ENCODE results near the gene PTPRE.

Gene PTPRE

DNA sequence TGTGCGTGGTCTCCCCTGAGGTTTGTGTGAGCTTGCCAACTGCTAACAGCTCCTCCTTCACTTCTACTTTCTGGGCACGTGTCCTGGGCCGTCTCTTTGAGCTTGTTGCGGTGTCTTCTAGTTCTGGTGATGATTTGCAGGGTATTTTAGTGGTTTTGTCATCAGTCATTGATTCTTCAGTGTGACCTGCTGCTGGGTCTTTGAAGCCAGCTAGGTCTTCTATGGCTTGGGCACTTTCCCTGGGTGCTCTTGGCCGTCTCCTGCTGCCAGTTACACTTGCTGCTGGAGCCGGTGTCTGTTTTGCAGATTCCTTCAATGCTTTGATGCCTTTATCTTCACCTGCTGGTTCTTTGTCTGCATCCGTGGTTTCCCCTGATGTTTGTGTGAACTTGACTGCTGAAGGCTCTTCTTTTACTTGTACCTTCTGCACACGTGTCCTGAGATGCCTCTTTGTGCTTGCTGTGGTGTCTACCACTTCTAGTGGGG lies 196.4 kb downstream of the PTPRE start:
- no peak for FAIRE-seq

DNA sequence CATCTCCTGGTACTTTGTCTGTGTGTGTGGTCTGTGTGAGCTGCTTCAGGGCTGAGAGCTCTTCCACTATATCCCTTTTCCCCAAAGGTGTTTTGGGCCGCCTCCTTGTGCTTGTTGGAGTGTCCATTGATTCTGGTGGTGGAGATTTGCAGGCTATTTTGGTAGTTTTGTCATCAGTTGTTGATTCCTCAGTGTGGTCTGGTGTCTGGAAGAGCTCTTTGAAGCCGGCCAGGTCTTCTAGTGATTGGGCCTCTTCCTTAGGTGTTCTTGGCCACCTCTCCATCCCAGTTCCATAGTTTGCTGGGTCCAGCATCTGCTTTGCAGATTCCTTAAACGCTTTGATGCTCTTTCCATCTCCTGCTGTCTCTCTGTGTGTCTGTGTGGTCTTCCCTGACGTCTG lies 198.5 kb downstream of the PTPRE start:
- FAIRE-seq = no peak

DNA sequence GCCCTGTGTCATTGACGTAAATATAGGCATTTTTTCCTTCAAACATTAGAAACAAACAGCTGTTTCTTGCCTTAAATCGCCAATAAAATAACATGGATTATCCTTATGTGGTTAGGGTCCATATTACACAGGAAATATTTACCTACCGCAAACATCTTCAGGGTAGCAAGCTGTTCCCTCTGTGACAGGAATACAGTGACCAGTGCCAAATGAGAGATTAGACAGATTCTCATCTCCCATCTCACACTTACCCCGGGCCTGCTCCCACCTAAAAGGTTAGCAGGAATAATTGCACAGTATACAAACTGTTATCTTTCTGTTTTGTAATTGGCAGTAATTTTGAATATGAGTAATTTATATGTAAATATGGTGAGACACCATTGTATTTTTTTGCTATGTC lies 202.8 kb downstream of the PTPRE start:
- FAIRE-seq = no peak

DNA sequence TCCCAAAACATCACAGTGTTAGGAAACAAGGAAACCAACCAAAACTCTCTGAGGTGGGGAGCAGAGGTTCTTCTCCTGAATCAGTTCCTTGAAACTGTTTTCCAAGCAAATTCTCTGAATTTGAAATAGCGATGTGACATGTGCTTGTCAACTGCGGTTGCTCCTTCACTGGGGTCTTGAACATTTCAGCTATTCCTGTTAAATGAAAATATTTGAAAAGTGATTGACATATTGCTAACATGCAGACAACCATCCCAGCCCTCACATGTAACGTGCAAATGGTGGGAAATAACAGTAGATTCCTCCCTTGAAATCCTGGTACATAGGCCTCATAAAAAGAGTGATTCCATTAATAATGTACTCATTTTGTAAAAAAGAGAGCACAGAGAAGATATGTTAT lies 203.4 kb downstream of the PTPRE start:
- no peak for FAIRE-seq

DNA sequence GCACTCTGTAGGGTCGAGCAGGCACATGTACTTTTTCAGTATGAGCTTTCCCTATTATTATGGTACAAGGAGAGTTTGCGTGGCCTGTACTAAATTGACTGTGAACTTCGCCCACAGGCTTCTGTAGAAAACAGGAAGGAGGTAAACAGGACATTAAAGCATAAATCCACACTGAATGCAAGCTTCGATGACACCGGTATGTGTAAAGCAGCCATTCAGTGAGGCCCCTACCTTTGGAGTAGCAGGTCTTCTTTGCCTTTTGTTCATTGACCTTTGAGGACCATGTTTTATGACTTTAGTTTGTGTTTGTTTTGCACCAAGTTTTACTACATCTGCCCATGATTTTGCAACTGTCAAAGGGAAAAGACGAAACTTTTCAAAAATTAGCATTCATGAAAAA lies 204.8 kb downstream of the PTPRE start:
- FAIRE-seq = no peak

DNA sequence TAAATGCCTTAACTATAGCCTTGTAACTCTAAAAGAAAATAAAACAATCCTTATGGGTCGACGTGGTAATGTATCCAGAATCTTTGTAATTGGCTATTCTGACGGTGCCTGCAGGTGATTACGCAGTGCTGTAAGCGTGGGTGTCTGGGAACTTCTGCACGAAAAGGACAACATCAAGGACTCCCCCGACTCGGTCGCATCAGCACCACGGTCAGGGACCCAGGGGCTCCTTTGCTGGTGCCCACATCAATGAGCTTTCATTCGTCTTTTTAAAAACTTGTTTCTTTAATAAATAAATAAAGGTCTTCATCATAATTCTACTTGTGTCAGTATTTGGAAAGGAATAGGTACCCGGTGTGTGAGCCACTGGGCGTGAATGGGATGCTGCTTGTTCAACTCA lies 206.1 kb downstream of the PTPRE start:
- FAIRE-seq = no peak

DNA sequence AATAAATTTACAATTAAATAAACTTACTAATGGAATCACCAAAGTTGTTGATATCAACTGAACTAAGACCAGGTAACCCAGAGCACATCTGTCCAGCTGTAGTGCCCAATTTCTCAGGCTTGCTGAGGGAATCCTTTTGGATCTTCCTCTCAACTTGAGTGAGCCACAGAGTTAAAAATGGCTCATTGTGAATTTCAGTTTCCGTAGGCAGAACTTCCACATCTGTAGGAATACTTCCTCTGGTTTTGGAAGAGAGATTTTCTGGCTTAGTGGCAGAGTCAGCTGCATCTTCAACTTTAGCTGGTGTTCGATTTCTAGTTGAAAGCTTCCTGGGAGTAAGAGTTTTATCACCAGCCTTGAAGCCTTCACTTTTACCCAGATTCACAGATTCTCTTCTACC lies 208.0 kb downstream of the PTPRE start:
- no peak for FAIRE-seq

DNA sequence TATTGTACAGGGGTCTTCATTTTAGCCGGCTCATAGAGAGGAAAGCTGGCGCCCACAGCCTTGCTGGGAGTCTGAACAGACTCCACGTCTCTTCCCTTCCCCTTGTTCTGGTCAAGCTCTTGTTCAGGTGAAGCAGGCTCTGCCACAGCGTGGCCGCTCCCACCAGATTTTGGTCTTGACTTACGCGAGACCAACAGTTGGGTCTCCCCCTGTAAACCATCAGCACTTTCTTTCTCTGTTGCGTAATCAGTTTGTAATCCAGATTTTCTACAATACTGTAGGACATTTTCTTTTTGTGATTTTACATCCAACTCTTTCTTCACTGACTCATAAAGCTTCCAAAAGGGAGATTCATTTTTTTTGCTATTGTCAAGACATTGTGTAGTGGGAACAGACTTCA lies 208.5 kb downstream of the PTPRE start:
- no peak for FAIRE-seq

DNA sequence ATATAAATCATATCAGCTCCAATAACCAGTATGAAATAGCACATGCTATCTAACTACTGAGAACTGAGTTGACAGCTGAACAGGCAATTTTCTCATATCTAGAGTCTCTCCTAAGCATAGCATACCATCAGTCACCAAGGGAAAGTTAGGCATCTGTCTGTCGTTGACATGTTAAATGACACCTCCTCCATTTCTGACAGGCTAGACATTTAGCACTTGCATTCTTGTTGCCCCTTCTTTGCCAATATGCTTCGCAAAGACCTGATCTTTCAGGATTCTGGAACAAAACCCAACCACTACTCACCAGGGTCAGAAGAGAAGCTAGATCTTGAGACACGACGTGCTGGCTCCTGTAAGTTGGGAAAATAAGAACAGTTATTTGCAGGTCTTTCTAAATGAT lies 209.3 kb downstream of the PTPRE start:
- FAIRE-seq = no peak

DNA sequence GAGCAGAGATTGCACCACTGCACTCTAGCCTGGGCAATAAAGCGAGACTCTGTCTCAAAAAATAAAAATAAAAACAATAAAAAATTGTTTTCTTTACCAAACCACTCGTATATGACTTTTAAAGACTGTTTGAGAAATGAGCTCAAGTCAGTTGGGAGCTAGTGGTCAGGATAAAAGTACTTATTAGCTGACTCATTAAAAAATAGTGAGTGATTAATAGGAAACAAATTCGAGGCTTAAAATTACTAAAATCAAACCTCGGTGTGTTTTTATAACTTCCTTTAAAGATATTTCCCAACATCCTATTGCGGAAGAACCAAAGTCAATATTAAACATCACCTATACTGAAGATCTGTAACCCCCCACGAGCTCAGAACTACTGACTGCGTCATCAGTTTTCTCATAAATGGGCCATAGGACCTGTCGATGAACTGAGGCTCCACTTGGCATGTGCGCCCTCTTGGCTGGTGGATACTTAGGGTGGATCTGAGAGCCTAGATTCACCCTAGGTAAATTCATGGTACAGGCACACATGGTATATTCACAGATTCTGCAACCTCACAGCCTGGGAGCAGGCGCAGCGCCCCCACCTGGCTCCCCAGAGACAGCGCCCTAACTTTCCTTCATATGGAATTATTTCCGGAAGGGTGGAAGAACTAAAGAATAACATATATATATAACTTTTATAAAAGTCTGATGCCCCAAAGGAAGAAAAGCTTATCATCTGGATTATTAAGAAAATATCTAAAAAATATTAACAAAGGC lies 210.1 kb downstream of the PTPRE start:
- no peak for FAIRE-seq

DNA sequence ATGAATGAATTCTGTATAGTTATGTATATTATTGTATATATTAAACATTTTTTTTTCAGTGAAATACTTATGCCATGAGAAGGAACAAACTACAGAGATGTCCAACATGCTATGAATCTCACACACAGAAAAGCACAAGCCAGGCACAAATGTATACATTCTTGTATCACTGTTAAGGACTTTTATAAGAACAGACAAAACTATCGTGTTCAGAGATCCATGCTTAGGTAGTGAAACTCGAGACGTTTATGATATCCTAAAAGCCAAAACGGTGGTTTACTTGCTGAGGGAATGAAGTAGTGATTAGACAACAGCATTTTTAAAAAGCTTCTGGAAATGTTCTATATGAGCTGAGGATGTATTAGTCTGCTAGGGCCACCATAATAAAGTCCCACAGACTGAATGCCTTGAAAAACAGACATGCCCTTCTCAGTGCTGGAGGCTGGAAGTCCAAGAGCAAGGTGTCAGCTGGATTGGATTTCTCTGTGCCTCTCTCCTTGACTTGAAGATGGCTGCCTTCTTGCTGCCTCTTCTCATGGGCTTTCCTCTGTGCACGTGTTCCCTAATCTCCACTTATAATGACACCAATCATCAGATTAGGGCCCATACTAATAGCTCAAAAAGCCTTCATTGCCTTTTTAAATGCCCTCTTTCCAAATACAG lies 215.0 kb downstream of the PTPRE start:
- FAIRE-seq = no peak

DNA sequence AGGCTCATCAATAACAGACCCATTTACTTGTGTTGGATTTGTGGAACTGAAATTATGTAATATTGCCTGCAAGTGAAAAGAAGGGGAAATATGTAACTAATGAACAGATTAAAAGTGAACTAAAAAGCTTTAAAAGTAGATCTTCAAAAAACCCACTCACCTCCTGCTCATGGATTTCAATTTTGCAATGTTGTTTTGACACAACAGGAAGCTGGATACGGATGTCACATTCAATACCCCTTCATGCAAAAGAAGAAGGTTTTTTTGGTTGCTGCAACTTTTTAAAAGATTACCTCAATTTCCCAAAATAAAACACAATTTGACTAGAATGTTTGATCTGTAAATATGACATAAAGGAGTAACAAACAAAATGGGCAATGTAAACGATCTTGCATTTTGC lies 216.0 kb downstream of the PTPRE start:
- FAIRE-seq = no peak

DNA sequence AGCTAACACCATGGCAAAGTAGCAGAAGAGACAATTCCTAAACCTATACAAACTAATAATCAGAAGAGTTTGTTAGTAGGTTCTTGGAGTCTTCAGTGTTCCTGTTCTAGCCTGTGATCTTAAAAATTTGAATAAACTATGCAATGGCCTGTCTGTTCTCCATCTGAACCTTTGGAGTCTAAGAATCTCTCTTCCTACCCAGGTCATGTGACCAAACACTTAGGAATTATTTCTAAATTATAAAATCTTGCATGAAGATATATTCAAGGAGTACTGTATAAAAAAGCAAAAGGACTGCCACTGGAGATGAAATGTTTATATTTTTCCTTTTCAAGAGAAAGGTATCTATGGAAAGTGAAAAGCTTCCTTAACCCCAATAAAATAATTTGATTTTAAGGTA lies 216.9 kb downstream of the PTPRE start:
- FAIRE-seq = no peak

DNA sequence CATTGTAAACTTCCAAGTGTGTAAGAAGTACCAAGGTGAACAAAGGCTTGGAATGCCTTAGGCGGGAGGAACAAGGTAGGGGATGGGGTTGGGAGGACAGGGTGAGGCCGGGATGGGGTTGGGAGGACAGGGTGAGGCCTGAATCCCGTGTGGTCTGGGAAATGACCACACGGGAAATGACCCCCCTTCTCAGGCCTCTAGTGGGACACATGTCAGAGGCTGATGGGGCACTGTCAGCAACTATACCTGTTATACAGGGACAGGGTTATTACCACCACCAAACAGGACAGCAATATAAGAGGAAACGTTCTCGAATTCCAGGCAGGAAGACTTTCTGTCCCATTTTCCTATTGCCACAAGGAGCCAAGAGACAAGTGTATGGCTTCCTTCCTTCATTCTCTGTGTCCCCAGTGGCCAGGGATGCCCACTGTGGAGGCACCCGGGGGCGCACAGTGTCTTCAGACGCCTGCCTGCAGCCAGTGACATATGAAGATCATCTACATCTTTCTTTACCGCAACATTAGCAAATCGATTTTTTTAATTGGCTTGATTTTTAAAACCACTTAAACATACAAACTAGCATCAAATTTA lies 218.0 kb downstream of the PTPRE start:
- no peak for FAIRE-seq

DNA sequence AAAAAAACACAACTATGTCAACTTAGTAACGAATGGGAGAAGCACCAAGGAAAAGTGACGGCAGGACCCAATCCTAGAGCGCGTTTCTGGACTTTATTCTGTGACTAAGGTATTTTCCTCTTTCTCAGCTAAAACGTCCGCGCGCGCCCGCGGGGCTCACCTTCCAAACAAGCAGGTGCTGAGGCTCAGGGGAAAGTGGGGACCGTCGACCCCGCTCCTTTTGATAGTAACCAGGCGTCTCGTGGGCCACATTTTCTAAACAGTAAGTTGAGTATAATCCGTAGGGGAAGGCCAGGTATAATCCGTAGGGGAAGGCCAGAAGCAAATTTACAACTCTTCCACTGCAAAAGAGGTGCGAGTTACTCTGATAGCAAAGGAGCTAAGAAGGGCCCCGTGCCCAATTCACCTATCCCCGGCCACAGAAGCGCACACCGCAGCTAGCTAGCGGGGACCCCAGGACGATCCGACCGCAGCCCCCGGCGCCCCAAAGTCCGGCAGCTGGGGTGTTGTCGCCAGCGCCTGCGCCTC lies 218.6 kb downstream of the PTPRE start:
- FAIRE-seq = no peak

DNA sequence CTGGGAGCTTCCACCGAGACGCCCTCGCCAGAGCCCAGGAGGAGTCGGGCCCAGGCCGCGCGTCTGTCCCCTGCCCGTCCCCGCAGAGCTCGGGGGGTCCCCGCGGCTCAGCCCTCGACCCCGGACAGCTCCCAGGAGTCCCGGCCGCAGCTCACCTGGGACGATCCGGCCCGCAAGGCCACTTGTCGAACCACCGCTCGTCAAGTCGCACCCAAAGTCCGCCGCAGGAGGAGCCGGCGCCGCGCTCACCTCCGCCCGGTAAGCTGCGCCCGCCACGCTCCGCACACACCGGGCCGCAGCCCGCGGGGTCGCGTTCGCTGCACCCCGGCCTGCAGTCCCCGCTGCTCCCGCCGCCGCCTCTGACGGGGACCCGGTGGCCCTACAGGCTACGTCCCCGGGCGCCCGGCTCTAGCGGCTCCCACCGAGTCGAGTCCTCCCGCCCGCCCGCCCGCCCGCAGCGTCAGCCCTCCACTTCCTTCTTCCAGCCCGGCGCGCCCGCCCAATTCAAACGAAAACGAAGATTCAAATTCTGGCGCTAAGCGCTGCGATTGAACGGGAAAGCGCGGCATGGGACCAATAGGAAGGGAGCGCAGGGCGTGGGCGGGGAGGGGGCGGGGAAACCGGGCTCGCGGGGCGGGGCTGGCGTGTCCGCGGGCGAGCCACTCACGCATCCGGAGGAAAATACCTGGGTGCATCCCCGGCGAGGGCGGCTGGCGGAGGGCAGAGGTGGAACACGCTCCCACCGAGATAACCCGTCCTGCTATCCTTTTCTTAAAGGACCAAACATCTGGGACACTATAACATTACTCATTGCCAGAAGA lies 219.3 kb downstream of the PTPRE start, which contains the start of gene MKI67:
Gene MKI67 (minus strand): TSS at position 480 of the 821 bp plus-strand sequence. CDS start 756 bp downstream, outside the sequence.
- FAIRE-seq = no peak

DNA sequence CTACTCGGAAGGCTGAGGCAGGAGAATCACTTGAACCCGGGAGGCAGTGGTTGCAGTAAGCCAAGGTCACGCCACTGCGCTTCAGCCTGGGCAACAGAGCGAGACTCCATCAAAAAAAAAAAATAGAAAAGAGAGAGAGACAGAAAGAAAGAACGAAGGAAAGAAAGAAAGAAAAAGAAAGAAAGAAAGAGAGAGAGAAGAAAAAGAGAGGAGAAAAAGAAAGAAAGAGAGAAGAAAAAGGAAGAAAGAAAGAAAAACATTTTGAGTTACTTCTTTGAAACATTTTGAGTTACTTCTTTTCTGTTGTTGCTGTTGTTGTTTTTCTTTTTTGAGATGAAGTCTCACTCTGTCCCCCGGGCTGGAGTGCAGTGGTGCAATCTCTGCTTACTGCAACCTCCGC lies 221.7 kb downstream of the PTPRE start:
- no peak for FAIRE-seq

DNA sequence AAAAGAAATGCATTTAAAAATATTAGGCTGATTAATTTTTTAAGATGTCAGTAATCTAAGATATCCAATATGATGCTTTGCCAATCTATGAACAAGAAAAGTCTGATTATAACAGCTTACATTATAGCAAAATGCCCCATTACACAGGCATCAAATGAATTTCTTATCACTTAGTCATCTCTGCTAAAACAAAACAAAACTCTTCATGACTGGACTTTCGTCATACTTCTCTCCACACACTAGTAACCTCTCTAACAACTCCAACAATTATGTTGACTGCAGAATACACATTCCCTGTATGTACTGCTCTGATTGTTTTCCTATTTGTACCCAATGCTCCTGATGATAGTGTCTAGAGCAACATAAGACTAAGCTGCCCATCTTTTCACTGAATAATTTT lies 223.1 kb downstream of the PTPRE start:
- FAIRE-seq = no peak
